NOMO-1 treated with dmso at 0.1 percent for 144 hours (cell line): ENCODE measurements around the gene STRADA.

Source experiments
- DNase-seq: peaks from one replicate; lab custom pipeline; 2025; ENCODE audit not compliant: unreplicated experiment; lab: John Stamatoyannopoulos, UW

Gene STRADA

GRCh38 chr17:63701868-63702720, 39.5 kb downstream of the STRADA start:
- DNase-seq: no peak

- DNase-seq: no peak
Measured at GRCh38 chr17:63701456-63701820, 40.2 kb downstream of the STRADA start.

- DNase-seq: no peak
Measured at GRCh38 chr17:63700528-63701455, 40.8 kb downstream of the STRADA start.

DNA sequence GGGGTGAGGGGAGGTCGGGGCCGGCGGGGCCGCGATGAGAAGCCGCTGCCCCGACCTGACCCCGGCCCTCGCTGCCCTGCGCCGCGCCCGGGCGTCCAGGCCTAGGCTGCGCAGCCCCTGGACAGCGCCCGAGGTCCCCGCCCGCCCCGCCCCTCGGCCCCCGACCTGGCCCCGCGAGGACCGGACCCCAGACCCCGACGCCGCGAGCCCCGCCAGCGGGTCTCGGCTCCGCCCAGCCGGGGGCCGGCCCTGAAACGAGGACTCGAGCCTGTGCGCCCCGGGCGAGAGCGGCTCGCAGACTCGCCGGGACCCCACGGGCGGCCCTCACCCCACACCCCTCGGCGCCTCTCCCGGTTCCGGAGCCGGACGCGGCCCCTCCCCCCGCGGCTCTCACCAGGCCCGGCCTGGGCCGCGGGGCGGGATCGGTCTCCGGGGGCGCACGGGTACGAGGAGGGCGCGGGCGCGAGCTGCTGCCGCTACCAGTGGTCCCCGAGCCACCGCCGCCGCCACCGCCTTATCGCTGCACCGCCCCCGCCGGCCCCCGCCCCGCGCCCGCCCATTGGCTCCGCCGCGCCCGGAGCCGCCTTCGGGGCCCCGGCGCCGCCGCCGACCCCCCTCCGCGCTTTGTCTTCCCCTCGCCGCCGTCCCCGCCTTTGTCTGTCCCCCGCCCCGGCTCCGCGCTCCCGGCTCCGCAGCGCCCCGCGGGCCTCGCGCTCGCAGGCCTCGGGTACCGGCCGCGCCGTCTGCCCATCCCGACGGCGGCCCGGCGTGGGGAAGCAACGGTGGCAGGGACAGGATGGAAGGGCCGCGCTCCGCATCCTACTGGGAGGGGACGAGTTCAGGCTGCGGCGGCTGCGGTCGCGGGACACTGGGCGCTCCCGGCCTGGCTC, 41.7 kb downstream of the STRADA start, which contains the start of gene LIMD2:
TSS of gene LIMD2 (minus strand) at position 488 of the 890 bp plus-strand sequence. CDS start 827 bp downstream, outside the sequence.
- no peak for DNase-seq

GRCh38 chr17:63698886-63699637, 42.5 kb downstream of the STRADA start:
- peak; percentile 41 for DNase-seq

GRCh38 chr17:63698381-63698885, 43.2 kb downstream of the STRADA start:
- DNase-seq: no peak

- peak; percentile 85 for DNase-seq
Measured at GRCh38 chr17:63697341-63698286, 44.0 kb downstream of the STRADA start.

GRCh38 chr17:63696381-63696961, 45.1 kb downstream of the STRADA start:
- DNase-seq: peak; percentile 31

DNA sequence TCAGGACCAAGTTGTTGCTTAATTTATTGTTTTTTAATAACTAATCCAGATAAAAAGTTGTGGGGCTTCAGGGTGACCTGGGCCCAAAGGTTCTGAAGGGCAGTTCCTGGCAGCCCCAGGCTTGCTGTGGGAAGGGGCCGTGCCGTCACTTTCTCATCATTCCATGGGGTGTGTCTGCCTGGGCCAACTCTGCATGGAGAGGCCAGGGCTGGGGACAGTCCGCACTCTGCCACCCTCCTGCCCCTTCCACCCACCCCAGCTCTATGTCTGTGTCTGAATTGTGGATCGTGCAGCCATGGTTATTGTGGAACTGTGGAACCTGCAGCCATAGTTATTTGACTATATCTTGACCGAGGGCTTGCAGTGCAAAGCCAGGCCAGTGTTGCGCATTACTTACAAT, 45.7 kb downstream of the STRADA start:
- DNase-seq: no peak

GRCh38 chr17:63694950-63695773, 46.4 kb downstream of the STRADA start:
- no peak for DNase-seq

DNA sequence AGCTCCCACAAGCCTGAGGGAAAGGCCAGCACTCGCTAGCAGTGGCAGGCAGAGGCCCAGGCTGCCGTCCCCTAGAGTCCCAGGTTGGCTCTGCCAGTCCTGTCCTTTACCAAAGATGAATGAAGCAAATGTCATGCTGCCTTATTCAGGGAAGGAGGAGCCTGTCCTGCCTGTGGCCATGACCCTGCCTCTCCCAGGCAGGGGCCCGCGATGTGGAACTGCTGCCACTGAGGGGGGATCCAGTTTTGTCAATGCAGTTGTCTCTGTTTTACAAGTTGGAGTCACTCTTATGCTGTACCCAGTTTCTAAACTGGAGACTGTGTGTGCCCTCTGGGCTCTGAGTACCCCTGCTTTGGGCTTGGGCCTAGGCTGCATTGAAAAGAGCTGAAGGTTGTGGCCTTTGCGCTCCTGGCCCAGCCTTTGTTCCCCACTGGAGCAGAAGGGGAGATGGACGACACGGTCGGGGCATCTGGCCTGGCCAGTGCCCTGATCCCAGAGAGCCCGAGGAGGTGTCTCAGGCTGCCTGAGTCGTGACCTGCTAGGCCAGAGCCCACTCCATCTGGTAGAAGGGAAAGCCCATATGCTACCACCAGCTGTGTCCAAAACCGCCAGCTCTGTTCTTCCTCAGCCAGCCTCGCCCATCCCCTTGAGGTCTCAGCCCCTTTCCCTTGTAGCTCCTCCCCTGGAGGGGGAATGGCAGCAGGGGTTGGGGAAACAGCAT, 47.2 kb downstream of the STRADA start:
- no peak for DNase-seq

- DNase-seq: no peak
Measured at GRCh38 chr17:63693411-63694113, 48.0 kb downstream of the STRADA start.

GRCh38 chr17:63692195-63692816, 49.3 kb downstream of the STRADA start:
- DNase-seq: no peak

DNA sequence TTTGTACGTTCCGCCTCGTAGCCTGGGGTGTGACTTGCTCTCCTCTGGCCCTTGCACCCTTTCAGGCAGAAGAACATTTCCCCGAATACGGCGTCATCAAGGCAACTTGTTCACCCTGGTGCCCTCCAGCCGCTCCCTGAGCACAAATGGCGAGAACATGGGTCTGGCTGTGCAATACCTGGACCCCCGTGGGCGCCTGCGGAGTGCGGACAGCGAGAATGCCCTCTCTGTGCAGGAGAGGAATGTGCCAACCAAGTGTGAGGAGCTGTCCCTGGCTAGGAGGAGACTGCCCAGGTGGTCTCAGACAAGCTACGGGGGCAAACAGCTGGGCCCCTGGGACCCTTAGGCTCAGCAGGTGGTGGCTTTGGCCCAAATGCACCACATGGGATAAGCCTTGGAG, 52.1 kb downstream of the STRADA start:
- no peak for DNase-seq

DNA sequence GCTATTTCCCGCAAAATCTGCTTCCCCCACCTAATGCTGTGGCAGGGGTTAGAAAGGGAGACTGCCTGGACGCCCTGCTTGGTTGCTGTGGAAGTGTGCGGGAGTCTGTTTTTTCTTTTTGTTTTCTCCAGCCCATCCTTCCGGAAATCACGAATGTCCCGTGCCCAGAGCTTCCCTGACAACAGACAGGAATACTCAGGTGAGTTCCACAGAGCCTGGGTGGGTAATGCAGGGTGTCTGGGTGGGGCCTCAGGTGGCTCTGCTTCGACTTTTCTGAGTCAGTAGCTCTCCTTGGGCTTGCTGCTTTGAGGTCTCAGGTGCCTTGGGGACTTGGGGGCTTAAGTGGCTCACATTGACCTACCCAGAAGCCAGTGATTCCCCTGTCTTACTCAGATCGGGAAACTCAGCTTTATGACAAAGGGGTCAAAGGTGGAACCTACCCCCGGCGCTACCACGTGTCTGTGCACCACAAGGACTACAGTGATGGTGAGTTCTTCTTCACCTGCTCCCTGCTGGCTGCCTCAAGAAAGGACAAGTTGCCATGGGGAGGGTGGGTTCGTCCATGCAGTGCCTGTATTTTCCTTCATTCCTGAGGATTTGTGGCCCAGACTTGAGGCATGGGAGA, 53.1 kb downstream of the STRADA start:
- DNase-seq: no peak
